ENCODE measurements around the gene HECA.

The HECA gene

DNA sequence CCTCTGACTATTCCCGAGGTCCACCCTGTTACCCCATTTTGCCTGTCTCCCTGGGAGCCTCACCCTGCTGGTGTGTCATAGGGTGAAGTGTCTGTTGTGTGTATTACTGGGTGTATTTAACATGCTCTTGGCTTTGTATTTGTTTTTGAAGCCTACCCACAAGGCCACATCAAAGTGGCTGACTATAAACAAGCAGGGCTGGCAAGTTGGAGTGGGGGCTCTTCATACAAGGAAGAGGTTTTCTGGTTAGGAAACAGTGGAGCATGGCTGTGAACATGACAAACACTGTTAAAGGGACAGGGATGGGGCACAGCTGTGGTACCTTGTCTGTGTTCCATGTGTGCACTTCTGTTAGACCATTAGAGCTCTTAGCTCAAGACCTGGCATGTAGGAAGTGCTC lies 26.3 kb downstream of the HECA start:
- no peak for DNase-seq (ENCODE audit: low read depth in 2 of 2)

DNA sequence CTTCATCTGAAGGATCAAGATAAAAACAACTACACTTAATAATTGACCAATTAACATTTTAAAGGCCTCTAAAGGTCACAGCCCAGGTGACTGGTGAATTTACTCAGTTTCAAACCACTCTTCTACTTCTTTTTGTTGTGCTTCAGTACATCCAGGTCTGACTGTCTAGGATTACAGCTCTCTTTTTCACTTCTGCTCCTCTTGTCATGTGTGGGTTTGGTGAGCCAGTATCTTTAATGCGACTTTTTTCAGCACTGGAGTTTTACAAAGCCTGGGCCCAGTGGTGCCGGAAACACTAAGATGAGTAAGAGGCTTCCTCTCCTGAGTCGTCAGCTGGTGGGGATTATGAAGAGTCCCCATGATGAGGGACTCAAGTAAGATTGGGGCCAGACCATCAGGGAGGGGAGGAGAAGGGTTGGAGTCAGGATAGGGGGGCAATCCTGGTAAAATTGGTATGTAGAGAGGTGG lies 27.0 kb downstream of the HECA start:
- no peak for DNase-seq (ENCODE audit: low read depth in 2 of 2)

GRCh38 chr6:139164001-139164400 lies 29.1 kb downstream of the HECA start:
- no peak for DNase-seq (ENCODE audit: low read depth in 2 of 2)

GRCh38 chr6:139165324-139165723 lies 30.4 kb downstream of the HECA start:
- DNase-seq (ENCODE audit: low read depth in 2 of 2), result no peak

- DNase-seq (ENCODE audit: low read depth in 2 of 2), result no peak
These were observed 31.5 kb downstream of the HECA start for GRCh38 chr6:139166238-139166955.

DNA sequence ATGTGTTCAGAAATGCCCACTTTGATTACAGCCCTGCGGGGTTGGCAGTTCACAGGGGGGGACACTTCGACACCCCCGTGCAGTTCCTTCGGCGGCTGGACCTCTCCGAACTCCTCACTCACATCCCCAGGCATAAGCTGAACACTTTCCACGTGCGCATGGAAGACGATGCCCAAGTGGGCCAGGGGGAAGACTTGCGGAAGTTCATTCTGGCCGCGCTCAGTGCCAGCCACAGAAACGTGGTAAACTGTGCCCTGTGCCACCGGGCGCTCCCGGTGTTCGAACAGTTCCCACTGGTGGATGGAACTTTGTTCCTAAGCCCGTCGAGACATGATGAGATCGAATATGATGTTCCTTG lies 32.1 kb downstream of the HECA start:
- no peak for DNase-seq (ENCODE audit: low read depth in 2 of 2)

DNA sequence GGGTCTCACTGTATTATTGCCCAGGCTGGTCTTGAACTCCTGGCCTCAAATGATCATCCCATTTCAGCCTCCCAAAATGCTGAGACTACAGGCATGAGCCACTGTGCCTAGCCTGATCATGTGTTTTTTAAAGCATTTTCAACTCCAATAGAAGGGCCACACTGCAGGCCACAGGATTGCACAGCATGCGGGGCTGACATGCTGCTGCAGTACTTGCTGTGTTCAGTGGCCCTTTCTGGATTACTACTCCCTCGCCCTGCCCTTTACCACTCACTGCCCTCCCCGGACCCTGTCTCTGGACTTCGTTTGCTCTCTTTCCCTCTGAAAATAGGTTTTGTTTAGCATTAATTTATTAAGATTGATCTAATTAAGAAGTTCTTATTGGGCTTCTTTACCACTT lies 37.3 kb downstream of the HECA start:
- no peak for DNase-seq (ENCODE audit: low read depth in 2 of 2)

DNA sequence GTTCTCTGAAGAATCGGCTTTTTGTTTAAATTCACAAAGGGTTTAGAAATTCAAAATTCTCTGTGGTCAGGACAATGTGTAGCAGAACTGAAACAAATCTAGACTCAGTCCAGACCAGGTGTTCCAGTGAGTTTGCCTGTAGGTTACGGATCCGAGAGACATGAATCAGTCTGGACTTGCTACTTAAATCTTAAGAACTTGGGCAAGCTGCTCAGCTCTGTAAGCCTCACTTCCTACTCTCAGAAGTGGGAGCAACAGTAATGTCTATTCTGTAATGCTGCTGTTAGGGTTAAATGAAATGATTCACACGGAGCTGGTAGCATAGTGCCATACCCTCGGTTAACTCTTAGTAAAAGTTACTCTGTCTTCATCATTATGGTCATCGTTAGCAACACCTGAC lies 37.7 kb downstream of the HECA start:
- DNase-seq (ENCODE audit: low read depth in 2 of 2), result no peak

- no peak for DNase-seq (ENCODE audit: low read depth in 2 of 2)
These were observed 38.3 kb downstream of the HECA start for GRCh38 chr6:139173172-139173571.

DNA sequence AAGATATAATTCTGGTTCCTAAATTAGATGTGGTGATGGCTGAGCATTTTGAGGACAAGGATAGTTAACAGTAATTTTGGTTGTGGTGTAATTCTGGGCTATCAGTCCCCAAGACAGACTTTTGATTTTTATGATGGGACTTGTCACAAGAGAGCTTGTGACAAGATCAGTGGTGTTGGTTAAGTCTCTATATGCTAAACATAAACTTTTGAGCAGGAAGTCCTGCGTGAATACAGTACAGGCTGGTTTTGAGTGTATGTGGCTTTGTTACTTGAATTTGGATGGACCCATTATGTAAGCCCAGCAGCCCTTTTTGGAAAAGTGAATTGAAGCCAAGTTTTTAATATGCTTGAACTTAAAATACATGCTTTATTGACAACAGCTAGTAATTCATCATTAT lies 38.9 kb downstream of the HECA start:
- no peak for DNase-seq (ENCODE audit: low read depth in 2 of 2)

DNA sequence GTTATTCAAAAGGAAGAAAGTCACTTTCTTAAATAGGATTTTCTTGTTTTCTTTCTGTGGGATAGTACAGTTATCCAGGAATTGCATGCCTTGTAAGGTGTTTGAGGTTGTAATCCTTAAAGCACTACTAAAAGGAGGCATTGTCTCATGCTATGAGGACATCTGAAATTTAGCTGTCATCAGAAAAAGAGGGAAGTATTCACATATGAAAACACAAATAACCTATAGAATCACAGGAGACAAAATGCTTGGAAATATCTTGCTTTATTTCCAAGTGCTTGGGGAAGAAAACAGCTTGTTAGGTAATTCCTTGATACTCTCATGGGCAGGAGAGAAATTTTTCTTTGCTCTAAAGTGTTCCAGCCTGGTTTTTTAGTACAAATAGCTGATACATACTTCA lies 40.1 kb downstream of the HECA start:
- no peak for DNase-seq (ENCODE audit: low read depth in 2 of 2)

DNA sequence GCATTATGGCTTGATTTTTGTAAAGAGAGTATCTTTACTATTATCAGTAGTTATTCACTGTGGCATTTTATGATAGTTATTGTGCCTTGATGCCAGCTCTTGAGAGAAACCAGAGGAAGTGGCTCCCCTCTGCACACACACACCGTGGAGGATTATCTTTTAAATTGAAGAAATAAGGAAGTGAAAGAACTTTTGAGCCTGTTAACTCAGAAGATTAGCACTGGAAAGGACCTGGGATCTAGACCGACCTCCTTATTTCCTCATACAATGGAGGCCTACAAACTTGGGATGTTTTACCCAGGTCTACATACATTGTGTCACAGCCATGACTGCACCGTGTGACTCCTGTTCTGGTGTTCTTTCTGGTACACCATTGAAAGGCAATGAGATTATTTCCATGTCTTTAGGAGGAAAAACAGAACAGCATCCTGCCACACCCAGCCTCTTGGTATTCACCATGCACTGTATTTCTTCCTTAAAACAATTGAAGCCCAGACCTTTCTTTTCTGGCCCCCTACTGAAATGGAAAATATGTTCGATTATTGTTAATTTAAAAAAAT lies 40.6 kb downstream of the HECA start:
- DNase-seq (ENCODE audit: low read depth in 2 of 2), result no peak

DNA sequence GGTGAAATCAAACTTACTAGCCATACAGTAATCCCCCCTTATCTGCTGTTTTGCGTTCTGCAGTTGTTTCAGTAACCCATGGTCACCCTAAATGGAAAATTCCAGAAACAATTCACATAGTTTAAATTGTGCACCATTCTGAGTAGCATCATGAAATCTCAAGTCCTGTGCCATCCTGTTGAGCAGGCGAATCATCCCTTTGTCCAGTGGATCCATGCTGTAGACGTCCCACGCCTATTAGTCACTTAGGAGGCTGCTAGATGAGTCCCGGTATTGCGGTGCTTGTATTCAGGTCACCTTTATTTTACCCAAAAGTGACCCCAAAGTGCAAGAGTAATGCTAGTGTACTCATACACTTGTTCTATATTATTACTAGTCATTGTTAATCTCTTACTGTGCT lies 46.4 kb downstream of the HECA start:
- DNase-seq (ENCODE audit: low read depth in 2 of 2), result no peak

GRCh38 chr6:139184047-139184446 lies 49.2 kb downstream of the HECA start:
- DNase-seq (ENCODE audit: low read depth in 2 of 2), result no peak

- no peak for DNase-seq (ENCODE audit: low read depth in 2 of 2)
These were observed 49.6 kb downstream of the HECA start for GRCh38 chr6:139184459-139184858.

GRCh38 chr6:139186242-139186641 lies 51.4 kb downstream of the HECA start:
- DNase-seq (ENCODE audit: low read depth in 2 of 2), result no peak

GRCh38 chr6:139186692-139187091 lies 51.8 kb downstream of the HECA start:
- no peak for DNase-seq (ENCODE audit: low read depth in 2 of 2)

- no peak for DNase-seq (ENCODE audit: low read depth in 2 of 2)
These were observed 52.6 kb downstream of the HECA start for GRCh38 chr6:139187489-139187888.

GRCh38 chr6:139189665-139190064 lies 54.8 kb downstream of the HECA start:
- no peak for DNase-seq (ENCODE audit: low read depth in 2 of 2)

- DNase-seq (ENCODE audit: low read depth in 2 of 2), result no peak
These were observed 59.9 kb downstream of the HECA start for GRCh38 chr6:139194740-139195139.

DNA sequence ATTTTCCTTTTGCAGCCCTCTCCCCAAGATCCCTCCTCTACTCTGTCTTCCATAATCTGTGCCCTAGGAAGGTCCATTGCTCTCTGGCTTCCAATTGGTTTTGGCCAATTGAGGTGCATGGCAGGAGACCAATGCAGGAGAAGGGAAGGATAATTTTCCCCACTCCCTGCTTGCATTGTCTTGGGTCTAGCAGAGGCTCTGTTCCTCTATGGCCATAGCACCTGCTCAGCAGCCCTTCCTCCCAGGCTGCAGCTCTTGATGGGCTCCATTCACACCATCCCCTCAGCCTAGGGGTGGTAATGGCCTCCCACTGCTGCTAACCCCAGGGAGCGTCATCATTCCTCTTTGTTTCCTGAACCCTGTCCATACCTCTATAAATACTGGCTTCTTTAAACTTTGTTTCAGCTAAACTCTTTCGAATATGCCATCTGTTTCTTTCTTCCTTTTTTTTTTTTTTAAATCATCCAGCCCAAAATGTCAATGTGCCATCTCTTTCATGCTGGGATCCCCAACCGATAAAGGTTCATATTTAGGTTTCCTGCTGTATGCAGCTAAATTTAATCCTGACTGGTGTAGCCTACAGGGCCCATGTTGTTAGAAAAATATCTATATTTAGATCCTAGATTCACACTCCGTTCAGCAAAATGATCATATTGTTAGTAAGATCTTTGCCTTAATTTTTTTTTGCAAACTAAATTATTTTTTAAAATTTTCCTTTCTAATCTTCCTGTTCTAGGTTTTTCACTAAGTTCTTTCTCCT lies 63.8 kb downstream of the HECA start:
- DNase-seq (ENCODE audit: low read depth in 2 of 2), result no peak

DNA sequence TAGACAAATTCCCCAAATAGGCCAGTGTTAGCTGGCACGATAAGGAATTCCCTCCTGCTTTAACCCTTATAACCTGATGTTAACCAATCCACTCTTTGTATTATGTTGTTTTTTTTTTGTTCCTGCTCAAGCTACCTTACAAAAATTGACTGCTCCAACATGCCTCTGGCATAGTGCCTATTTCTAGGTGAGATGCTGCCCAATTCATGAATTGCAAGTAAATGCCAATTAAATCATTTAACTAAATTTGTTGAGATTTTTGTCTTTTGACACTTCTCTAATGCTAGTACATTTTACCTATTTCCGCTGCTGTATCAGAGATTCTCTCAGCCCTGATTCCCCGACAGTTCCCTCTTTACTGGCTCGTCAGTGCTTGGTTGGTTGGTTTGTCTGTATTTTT lies 66.5 kb downstream of the HECA start:
- no peak for DNase-seq (ENCODE audit: low read depth in 2 of 2)

- no peak for DNase-seq (ENCODE audit: low read depth in 2 of 2)
These were observed 70.1 kb downstream of the HECA start for GRCh38 chr6:139204978-139205377.
